G401.6 (cell line): Measurements from ENCODE around the gene PAPPA.

Source experiments
- FAIRE-seq: peaks from 2 replicates; lab custom pipeline; 2012; peaks lifted over from hg19 to GRCh38; lab: Jason Lieb, UNC

Gene PAPPA, protein sequence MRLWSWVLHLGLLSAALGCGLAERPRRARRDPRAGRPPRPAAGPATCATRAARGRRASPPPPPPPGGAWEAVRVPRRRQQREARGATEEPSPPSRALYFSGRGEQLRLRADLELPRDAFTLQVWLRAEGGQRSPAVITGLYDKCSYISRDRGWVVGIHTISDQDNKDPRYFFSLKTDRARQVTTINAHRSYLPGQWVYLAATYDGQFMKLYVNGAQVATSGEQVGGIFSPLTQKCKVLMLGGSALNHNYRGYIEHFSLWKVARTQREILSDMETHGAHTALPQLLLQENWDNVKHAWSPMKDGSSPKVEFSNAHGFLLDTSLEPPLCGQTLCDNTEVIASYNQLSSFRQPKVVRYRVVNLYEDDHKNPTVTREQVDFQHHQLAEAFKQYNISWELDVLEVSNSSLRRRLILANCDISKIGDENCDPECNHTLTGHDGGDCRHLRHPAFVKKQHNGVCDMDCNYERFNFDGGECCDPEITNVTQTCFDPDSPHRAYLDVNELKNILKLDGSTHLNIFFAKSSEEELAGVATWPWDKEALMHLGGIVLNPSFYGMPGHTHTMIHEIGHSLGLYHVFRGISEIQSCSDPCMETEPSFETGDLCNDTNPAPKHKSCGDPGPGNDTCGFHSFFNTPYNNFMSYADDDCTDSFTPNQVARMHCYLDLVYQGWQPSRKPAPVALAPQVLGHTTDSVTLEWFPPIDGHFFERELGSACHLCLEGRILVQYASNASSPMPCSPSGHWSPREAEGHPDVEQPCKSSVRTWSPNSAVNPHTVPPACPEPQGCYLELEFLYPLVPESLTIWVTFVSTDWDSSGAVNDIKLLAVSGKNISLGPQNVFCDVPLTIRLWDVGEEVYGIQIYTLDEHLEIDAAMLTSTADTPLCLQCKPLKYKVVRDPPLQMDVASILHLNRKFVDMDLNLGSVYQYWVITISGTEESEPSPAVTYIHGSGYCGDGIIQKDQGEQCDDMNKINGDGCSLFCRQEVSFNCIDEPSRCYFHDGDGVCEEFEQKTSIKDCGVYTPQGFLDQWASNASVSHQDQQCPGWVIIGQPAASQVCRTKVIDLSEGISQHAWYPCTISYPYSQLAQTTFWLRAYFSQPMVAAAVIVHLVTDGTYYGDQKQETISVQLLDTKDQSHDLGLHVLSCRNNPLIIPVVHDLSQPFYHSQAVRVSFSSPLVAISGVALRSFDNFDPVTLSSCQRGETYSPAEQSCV (N-terminal part only)

DNA sequence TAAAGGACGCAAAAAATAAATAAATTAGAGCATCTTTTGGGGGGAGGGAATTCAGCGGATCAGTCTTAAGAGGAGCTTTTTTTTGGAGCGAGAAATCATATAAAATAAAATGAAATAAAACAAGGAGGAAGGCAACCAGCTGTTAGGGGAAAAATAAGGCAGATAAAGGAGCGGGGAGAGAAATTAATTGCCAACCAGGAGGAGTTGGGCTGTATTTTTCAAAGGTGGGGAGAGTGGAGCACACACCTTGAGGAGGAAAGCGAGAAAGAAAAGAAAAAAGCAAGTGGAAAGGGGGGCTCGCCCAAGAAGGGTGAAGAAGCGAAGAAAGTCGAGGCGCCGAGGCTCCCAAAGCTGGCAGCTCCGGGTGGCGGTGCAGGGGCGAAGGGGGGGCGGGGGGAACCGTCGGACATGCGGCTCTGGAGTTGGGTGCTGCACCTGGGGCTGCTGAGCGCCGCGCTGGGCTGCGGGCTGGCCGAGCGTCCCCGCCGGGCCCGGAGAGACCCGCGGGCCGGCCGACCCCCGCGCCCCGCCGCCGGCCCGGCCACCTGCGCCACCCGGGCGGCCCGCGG, at the start of gene PAPPA:
TSS of gene PAPPA (plus strand) at position 27 of the 569 bp plus-strand sequence. CDS start at position 409, 382 bp downstream.
- FAIRE-seq = no peak

DNA sequence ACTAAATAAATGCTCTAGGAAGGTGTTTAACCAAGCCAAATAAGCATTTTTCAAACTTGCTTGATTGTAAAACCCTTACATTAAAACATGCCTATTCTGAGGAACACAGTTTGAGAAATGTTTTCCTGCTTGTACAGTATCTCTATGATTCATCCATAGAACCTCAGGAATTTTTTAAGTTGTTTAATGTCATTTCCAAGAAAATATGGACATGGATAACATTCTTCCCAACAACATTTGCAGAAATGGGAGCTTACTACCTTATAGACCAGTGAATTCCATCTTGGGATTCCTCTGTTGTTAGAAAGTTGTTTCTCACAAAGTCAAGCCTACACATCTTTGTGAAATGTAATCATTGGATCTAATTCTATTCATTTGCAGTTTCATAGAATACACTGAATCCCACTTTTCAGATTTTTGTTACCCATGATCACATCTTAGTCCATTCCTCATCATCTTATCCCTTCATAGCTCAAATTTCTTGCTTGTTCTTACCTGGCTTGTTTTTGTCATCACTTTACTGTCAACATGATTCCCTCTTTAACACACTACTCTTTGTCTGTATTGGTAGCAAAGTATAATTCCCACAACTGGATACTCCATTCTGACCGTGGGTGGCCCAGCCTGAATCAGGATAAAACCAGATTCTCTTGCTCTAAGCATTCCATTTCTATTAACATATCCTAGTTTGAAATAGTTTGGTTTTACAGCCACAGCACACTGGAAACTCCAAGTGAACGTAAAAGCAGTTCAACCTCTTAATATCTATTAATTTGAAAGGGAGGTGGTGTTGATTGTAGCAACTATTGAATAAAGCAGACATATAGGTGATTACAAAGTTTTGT, 49.4 kb upstream of the PAPPA start:
- FAIRE-seq = no peak

DNA sequence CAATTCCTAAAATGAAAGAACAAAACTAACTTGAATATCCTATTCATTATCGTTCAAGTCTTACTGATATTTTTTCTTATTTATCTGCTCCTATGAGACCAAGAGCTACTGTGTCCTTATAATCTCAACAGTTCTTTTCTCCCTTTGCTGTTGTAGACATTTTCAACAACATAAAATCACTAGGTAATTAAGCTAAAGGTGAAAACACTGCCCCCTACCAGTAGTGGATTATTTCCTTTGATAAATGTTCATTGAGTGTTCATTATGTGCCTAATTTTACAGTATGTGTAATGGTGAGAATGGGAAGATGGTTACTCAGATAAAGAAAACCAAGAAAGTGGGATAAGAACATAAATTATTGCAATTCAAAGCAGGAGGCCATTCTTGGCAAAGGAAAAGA, 41.4 kb upstream of the PAPPA start:
- no peak for FAIRE-seq

DNA sequence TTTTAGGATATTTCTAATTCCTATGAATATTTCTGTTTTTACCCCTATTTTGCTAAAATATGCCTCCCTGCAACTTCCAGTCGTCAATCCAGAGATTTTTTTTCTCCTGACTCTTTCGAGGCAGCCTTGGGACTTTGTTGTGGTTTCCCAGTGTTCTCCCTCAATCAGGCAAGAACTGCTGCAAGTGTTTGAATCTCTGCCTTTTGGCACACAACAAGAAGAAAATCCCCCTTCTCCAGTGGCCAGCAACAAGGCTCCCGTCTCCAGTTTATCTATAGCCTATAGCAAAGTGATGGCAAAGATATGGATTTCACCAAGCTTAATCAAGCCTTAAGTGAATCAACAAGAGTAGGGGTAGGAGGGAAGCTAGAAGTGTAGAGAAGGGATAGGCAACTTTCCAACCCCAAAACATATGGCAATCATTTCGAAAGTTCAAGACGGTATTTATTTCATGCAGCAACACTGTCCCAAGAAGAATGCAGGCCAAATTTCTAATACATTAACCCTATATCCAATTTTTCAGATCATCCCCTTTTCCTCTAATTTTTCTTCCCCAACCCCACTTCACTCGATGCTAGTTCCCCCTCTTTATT, 37.7 kb upstream of the PAPPA start:
- FAIRE-seq = no peak

DNA sequence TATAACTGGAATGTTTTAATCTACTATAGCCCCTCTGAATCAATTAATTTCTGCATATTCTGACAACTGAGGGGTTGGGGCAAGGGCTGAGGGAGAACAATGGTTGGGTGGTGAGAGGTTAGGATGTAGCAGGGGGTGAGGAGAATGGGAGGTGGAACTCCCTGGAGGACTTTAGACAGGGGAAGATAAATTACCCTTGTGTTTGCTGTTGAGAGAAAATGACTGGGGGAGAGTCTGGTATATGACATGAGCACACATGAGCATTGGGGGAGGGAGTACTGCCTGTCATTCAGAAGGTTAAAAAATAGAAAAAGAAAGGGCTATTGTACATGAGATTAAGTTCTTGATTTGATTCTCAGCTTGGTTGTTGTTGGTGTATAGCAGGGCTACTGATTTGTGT, 37.2 kb upstream of the PAPPA start:
- no peak for FAIRE-seq

DNA sequence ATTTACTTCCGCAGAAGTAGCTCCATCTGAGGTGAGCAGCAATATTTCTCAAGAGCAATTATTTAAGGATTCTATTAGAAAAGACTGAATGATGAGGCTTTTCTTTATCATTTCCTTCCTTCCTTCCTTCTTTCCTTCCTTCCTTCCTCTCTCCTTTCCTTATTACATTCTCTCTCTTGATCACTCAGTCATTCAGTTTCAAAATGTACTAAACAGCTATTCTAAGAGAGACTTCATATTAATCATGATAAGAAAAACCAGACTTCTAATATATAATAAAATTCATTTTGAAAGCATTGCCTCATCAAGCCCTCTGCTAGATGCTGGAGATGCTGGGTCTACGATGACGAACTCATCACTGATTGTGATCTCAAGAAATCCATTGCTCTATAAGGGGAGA, 30.4 kb upstream of the PAPPA start:
- no peak for FAIRE-seq

DNA sequence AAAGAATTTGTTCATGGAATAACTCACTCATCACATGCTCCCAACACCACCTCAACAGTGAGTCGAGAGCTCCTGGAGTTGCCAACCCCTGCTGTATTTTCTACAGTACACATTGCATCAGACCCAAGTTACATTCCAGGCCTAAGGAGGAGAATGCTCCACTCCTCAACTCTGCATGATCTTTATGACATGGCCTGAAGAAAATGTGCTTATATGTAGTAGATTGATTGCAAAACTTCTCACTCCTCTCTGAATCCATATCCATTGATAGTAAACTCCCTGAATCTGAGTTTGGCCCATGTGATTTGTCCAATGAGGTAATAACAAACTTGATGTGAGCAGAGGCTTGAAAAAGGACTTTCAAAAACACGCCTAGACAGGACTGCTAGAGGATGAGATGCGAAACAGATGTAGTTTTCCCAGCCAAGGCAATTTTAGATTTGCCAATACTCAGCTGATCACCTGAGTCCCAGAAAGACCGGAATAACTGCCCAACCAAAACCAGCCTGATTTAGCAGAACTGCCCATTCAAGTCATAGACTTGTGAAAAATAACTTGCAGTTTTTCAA, 29.0 kb upstream of the PAPPA start:
- FAIRE-seq = no peak

DNA sequence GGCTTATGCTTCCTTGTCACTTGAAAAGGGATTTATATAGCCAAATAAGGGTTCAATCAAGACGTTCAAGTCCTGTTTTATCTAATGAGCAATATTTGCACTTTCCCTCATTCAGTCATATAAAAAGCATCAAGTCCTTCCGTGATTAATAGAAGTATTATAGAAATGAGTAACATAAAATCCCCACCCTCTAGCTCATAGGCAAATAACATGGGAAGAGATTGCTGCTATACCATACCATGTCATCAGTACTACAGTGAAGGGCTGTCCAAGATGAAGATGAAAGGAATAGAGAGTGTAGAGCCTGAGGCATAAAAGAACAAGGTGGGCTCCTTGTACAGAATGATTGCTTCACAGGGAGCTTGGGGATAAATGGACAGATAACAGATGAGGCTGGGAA, 20.4 kb upstream of the PAPPA start:
- no peak for FAIRE-seq

DNA sequence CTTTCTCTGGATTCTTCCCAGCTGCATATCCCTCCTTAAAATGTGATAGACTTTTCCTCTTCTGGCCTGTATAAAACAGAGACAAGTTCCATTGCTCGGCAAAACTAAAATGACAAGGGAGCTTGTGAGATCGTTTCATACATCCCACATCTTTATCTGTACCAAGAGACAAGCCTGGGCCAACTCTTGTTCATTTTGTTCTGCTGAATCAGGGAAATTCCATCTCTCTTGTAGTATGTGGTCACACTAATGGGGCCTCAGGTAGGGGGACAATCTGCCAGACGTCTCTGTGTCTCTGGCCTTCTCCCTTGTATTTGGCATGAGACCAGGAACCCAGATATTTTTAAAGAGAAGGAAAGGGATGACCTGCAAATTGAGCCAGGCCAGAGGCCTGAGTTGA, 18.6 kb upstream of the PAPPA start:
- FAIRE-seq = no peak

DNA sequence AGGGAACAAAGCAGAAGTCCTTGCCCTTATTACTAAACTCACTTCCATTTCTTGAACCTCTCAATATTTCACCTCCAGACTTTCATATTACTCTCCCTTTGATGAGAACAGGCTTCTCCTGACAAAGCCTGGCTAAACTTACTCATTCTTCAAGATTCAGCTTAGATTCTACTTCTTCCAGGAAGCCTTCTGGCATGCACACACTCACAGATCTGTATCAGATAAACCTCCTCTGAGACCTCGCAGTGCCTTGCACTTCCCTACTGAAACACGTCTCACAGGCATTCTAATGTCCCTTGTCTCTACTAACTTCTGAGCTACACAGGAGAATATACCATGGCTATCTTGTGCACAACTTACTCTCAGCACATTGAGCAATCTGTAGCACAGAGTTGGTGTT, 16.6 kb upstream of the PAPPA start:
- FAIRE-seq = no peak

DNA sequence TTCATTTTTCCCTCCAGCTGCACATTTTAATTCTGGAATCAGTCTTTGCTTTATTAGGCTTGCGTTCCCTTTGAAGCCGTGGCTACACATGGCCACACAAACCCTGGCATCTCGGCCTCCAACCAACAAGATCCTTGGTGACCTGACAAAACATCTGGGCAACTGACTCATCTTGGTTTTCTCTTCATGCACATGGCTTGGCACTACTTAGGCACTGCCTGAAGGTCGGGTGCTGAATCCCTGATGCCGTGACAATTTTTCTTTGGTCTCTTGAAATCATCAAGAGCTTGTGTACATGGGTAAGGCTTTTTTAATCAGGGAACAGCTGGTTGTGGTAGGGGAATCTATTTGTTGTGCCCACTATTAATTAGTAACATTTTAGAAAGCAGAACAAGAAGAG, 16.0 kb upstream of the PAPPA start:
- no peak for FAIRE-seq

DNA sequence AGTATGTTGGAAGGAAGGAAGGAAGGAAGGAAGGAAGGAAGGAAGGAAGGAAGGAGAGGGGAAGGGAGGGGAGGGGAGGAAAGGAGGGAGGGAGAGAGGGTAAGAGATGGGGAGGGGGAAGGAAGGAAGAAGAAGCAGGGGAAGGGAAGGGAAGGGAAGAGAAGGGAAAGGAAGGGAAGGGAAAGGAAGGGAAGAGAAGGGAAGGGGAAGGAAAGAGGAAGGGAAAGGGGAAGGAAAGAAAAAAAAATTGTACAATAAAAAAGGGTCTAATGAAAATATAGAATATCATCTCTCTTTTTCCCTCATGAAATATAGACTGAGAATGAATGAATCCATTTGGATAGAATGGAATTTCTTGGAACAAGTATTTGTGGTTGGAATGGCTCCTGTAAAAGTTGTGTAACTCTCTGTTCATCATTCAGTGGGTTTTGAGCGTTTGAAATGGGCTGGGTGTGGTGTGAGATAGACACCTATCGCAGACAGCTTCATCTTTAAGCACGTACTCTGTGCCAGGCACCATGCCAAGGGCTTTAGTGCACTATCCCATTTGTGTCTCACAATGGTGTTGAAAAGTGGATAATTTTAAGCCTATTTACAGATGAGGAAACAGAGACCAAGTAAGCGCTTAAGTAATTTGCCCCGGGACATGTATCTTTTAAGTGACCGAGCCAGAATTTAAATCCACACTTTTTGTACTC, 11.6 kb upstream of the PAPPA start:
- no peak for FAIRE-seq

DNA sequence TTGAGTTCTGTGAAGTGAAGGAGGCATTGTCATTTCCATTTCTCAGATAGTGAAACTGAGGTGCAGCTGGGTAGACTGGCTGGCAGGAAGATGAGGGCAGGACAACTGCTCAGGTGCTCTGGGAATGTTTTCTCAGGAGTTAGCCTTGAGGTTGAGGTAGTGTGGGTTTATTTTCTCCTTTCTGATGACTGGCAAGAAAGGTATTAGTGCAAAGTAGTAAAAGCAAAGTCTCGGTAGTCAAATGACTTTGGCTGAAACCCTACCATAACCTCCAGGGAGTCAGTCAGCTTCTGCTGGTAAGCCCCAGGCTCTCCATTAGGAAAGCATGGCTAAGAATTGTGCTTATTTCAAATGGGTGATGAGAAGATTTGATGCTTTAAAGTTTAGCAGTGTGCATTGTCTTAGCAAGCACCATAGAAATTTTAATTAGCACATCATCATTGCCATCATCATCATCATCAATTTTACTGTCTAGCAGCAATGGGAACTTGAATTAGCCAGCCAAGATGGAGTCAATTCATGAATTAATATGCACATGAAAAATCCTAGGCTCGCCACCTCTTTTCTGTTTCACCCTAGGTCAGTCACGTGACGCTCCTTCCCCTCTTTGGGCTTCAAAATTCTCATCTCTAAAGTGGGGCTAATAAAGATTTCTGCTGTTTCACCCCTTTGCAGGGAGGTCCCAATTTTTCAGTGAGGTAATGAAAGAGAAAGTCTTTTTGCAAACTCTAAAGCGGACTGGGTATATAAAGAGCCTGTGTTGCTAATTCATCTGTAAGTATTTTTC, 10.7 kb upstream of the PAPPA start:
- no peak for FAIRE-seq

DNA sequence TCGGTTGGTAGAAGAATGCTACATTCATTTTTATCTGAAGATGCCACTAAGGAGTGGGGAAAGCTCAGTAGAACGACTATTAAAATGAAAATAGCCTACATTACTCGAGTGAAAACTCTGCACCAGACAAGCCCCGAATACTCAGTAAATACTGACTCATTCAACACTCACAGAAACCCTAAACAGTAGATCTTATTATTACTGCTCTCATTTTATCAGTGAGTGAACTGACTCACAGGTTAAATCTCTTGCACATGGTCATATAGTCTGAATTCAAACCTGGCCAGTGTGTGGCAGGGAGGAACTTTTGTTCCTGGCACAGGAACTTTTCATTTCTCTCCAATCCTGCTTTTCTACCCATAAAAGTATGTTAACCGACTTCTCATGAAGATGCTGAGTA, 9.6 kb upstream of the PAPPA start:
- FAIRE-seq = no peak

DNA sequence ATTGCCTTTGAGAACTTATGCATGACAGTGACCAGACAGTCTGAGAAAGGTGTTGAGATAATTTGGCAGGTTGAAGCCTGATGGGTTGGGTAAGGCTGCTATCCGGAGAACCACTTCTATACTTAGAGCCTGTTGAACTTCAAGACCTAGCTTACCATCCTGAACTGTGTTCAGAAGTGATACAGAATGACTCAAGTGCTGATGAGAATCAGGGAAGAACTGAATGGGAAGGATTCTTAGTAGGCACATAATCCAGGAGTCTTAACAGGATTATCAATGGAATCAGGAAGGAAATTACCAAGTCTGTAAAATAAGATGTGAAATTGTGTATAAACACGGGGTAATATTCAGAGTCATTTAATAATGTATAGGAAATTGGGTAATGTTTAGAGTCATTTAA, 9.0 kb upstream of the PAPPA start:
- no peak for FAIRE-seq

DNA sequence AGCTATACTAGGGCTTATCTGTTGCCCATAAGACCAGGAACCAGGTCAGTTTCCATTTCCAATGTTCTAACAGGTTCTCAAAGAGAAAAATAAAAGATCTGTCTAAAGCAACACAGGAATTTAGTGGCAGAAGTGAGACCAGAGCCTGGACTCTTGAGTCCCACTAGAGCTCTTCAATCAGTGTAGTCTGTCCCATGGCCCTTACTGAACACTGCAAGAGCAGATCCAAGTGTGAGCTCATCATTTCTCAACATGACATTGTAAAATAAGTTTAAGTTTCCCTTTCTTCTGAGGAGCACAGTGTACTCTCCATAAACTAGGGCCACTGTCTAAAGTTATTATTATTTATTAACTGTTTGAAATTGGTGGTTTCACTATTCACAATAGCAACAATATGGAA, 8.6 kb upstream of the PAPPA start:
- FAIRE-seq = no peak

DNA sequence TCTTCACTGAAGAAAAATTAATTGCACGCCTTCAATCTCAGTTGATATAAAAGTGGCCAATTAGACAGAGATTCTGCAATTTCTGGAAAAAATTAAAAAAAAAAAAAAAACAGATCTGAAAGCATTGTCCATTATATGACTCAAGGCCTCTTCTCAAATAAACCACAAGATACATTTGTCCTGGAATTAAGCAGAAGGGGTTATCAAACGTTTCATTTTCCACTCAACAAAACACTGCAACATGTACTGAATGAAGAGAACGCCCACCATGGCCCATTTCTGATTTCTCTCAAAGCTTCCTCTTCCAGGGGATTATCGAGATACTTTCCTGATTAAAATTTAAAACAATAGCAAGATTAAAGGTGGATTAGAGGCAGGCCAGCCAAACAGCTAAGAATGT, 5.8 kb upstream of the PAPPA start:
- FAIRE-seq = no peak

DNA sequence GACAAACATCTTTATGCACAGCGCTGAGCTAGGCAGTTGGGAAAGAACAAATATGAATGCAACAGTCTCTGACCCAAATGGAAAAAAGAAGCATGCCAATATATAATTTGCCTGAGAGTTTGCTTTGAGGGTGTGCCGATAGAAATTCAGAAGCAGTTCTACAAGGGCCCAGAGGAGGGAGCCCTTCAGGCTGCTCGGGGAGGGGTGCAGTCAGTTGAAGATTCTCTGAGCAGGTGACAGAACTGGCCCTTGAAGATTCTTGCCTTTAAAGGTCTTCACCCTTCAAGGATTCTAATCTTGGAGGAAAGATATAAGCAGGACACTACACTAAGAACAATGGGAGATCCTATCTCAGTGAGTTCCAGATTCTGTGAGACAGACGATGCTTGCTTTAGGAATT, 3.7 kb upstream of the PAPPA start:
- no peak for FAIRE-seq

DNA sequence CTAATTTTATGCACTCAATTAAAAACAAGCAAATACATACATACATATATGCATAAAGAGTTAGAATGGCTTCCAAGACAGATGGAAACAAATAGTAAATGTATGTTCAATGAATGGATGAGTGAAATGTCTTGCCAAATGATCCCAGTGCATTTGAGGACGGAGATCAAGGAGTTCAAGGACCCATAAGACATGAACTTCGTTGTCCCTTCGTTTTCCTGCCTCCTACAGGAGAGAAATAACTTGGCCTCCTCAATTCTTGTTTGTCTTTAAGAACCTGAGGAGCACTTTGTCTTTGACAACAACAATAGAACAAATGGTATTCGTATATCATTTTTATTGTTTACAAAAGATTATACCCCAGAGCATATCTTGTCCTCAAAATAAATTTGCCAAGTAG, 2.4 kb upstream of the PAPPA start:
- no peak for FAIRE-seq
